NCI-H226 (cell line): ENCODE data around the gene CDH22.

Experiments
- DNase-seq: peaks from one replicate; pipeline ENCODE4 v3.0.0-alpha.2; 2015

CDH22 gene

DNA sequence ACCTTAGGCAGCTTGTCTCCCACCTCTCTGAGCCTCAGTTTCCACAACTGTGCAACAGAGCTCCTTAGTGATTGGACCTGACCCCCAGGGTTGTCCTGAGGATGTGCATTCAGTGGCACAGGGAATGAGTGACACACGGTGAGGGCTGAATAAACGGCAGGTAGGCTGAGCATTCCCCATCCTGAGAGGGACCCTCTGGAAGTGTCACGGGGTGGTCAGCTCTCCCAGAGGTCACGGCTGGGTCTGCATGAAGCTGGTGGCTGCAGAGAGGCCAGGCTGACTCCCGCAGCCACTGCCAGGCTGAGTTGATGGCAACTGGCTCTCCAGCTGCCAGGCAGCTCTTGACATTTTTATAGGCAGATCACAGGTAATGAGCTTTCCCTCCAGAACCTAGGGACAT lies 147.6 kb downstream of the CDH22 start:
- DNase-seq: no peak

GRCh38 chr20:46159101-46159897 lies 149.0 kb downstream of the CDH22 start:
- no peak for DNase-seq

GRCh38 chr20:46158476-46158987 lies 149.8 kb downstream of the CDH22 start:
- no peak for DNase-seq

- DNase-seq: no peak
Measured at GRCh38 chr20:46157625-46158024, 150.7 kb downstream of the CDH22 start.

DNA sequence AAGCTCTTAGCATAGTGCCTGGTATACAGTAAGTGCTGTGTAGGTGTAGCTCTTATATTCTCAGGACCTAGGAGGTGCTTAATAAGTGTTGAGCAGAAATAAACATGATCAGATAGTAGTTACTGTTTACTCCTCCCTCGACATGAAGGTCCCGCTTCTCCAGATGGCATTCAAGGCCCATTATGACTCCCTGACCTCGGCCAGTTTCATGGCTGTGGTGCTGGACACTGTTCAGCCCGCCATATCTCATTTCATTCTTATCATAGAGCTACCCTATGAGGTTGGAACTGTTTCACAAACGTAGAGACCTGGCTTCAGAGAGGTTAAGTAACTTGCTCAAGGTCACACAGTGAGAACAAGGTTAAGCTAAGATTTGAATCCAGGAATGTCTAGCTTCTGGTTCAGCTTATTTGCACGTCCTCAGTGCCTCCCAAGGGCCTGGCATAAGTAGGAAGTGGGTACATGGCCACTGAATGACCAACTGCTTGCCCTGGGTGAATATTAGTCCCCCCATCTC lies 151.2 kb downstream of the CDH22 start:
- no peak for DNase-seq

GRCh38 chr20:46156065-46156464 lies 152.2 kb downstream of the CDH22 start:
- no peak for DNase-seq

GRCh38 chr20:46154796-46155195 lies 153.5 kb downstream of the CDH22 start:
- no peak for DNase-seq

- DNase-seq: no peak
Measured at GRCh38 chr20:46154305-46154704, 154.0 kb downstream of the CDH22 start.

GRCh38 chr20:46152824-46153586 lies 155.3 kb downstream of the CDH22 start:
- no peak for DNase-seq

DNA sequence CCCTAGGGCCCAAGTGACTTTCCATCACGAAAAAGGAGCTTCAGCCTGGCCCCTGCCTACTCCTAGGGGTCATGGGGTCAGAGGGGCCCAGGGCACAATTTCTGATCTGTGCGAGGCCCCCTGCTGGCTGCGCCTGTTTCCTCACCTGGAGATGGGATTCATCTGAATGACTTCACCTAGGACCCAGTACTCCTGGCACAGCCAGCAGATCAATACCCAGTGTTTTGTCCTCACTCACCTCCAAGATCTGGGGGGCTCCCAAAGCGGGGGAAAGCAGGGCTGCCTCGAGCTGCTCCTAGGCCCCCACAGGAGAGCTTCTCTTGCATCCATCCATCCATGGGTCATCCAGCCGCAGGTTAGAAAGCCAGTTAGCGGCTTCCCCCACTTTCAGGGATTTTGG lies 156.4 kb downstream of the CDH22 start:
- no peak for DNase-seq

DNA sequence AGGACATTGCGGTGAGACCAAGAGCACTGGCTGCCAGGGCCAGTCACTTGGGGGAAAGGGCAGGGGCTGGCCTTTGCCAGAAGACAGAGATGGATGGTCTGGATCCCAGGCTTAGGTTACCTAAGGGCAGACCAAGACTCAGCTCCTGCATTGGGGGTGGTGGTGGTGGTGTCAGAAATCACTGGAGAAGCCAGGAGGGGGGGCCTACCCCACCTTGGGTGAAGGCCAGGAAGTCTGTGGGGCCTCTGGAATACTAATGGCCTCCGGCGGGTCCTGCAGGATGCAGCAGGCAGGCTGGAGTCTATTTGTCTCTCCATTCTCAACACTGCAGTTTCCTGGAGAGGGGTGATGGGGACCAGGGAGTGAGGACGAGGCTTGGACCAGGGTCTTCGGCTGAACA lies 157.4 kb downstream of the CDH22 start:
- no peak for DNase-seq

DNA sequence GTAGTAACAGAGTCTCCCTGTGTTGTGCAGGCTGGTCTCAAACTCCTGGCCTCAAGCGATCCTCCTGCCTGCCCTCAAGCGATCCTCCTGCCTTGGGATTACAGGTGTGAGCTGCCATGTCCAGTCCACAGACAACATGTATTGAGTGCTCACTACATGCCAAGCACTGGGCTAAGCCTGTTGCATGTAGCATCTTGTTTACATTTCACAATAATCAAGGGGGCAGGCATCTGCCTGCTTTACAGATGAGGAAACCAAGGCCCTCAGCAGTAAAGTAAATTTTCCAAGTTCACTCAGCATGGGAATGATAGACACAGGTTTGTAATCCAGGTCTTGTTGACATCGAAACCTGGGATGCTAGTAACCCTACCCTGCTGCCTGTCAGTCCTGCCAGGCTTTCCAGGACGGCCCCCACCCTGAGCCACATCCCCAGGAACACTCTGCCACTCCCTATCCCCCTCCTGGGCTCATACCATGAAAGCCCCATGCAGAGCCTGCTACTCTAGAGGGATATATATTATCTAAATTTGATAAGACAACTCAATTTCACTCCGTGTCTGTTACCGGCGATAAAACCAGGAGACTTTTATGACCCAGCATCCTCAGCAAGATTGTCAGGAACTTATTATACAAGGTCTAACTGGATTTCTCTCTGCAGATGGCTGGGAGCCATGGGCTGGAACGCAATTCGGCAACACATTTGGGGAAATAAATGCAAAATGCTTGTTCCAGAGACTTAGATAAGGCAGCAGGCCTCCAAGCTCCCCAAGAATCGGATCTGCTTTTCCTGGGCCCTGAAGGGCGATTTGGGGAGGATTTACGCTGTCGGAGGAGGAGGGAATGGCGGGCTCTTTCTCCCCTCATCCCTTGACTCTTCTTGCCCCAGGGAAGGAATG lies 159.7 kb downstream of the CDH22 start:
- DNase-seq: no peak

- DNase-seq: no peak
Measured at GRCh38 chr20:46145713-46146112, 162.6 kb downstream of the CDH22 start.

- no peak for DNase-seq
Measured at GRCh38 chr20:46144432-46145025, 163.8 kb downstream of the CDH22 start.

DNA sequence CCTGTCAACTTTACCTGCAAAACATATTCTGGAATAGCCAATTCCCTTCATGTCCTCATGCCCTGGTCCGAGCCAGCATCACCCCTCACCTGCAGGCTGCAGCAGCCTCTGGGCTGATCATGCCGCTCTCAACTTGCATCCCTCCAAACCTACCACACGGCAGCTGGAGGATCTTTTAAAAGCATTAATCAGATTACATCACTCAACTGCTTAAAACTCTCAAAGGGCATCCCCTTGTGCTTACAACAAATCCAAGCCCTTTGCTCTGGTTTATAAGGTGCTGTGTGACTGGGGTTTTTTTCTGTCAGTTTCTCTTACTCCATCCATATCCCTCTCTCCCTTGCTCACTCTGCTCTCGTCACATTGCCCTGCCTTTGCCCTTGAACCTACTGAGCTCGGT lies 166.2 kb downstream of the CDH22 start:
- DNase-seq: no peak

- no peak for DNase-seq
Measured at GRCh38 chr20:46139908-46140482, 168.3 kb downstream of the CDH22 start.

- DNase-seq: no peak
Measured at GRCh38 chr20:46139266-46139889, 168.9 kb downstream of the CDH22 start.

DNA sequence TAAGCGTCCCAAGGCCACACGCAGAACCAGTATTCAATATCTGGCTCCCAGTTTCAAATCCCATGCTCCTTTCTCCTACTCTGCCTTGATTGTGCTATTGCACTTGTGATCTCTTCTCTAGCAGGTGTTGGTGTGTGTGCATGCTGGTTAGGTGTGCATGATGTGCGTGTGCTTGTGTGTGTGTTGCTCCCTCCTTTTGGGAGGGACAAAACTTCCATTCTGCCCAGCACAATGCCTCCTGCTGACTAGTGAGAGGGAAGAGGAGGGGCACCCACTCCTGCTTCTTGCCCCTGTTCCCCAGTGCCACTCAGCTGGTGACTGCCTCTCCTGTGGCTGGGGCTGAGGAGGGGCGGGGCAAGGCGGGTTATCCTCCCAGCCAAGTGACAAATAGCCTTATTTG lies 170.5 kb downstream of the CDH22 start:
- DNase-seq: no peak

- no peak for DNase-seq
Measured at GRCh38 chr20:46135856-46136633, 172.3 kb downstream of the CDH22 start.

- no peak for DNase-seq
Measured at GRCh38 chr20:46134716-46135115, 173.6 kb downstream of the CDH22 start.
